Tibial nerve (tissue), 3 donors: Measurements from ENCODE around the gene SLC1A7.

Source experiments
- EP300 ChIP-seq, 2 donors: sonication (generic); formaldehyde crosslinking; IDR thresholded peaks; one replicate each; pipeline ENCODE4 v1.6.1; 2017; ENCODE audit warnings: antibody characterized with exemption in 2 of 2, mild to moderate bottlenecking in 1 of 2
- POLR2A ChIP-seq, 2 donors: fragments of 450-650 bp; IDR thresholded peaks; one replicate each; pipeline ENCODE4 v1.6.1; 2017; ENCODE audit warnings: antibody characterized with exemption in 2 of 2, mild to moderate bottlenecking in 2 of 2, moderate library complexity in 2 of 2

DNA sequence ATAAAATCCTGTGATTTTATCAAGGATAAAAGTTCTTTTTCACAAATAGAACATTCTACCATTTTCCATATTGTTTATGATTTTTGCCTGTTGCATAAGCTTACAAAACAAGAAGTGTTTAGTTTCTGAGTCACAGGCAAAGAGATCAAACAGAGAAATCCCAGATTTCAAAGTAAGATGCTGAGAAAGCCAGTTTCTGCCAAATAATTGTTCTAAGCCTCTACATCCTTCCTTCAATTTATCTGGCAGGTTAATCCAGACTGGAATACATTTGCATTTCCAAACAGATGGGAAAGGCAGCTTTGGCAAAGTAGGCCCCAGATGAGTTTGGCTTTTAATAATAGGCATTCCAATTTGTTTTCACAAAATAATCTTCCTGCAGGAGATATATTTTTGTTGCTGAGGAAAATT, 2.5 kb downstream of the SLC1A7 start:
- TF ChIP-seq POLR2A (IDR thresholded peaks at IDR 0.05) (no peak), EP300 (IDR thresholded peaks at IDR 0.05) (peak in 1 of 2 donors; percentile 36)
